Lung (tissue), 12 donors: Measurements from ENCODE around the gene MAGEA1. TPM values are rescaled to one million over a fixed set of nuclear protein-coding genes. Genes with fewer than 3 reads are reported as not detected.
"Not testable (repeated sequence)": the region's sequence is repeated elsewhere in the genome, so short reads cannot be mapped to it uniquely, and the experiment has no call there.

Source experiments
- ATAC-seq: fragments of 200-7000 bp; cut with Tn5 transposase; one replicate; pipeline ENCODE4 v1.9.1; 2020; ENCODE audit warnings: moderate number of reproducible peaks; ENCODE audit not compliant: insufficient read depth, low FRiP score
- DNase-seq, 3 donors: peaks; one replicate each; pipeline ENCODE4 v3.0.0-alpha.2; 2013 to 2017
- H3K27ac ChIP-seq, 2 donors: one replicate each; pipeline ENCODE4 v1.5.1; 2013; ENCODE audit warnings: mild to moderate bottlenecking in 2 of 2, moderate library complexity in 2 of 2, control low read depth in 1 of 2, inconsistent platforms in 1 of 2, low read depth in 1 of 2, low read length in 1 of 2
- H3K27me3 ChIP-seq, 3 donors: one replicate each; pipeline ENCODE4 v1.5.1; 2013; ENCODE audit warnings: low read length in 2 of 3; ENCODE audit not compliant: control insufficient read depth in 3 of 3, insufficient read depth in 3 of 3
- H3K36me3 ChIP-seq, 4 donors: one replicate each; pipeline ENCODE4 v1.5.1; 2013; ENCODE audit warnings: low read length in 4 of 4, mild to moderate bottlenecking in 1 of 4, moderate library complexity in 1 of 4; ENCODE audit not compliant: control insufficient read depth in 4 of 4, insufficient read depth in 4 of 4
- H3K4me1 ChIP-seq, 5 donors: one replicate each; pipeline ENCODE4 v1.5.1; 2013; ENCODE audit warnings: low read length in 5 of 5, mild to moderate bottlenecking in 2 of 5, moderate library complexity in 1 of 5; ENCODE audit not compliant: control insufficient read depth in 5 of 5, insufficient read depth in 5 of 5
- H3K4me3 ChIP-seq: one replicate; pipeline ENCODE4 v1.5.1; 2013; ENCODE audit warnings: mild to moderate bottlenecking, control low read depth, moderate library complexity
- H3K9ac ChIP-seq, 2 donors: one replicate each; pipeline ENCODE4 v1.5.1; 2013; ENCODE audit warnings: low read length in 2 of 2, control low read depth in 1 of 2; ENCODE audit not compliant: insufficient read depth in 1 of 2
- H3K9me3 ChIP-seq, 4 donors: one replicate each; pipeline ENCODE4 v1.5.1; 2013; ENCODE audit warnings: low read length in 3 of 4, mild to moderate bottlenecking in 1 of 4, moderate library complexity in 1 of 4; ENCODE audit not compliant: control insufficient read depth in 4 of 4, insufficient read depth in 3 of 4
- CTCF ChIP-seq: IDR thresholded peaks from 2 replicates; pipeline ENCODE4 v1.5.1; 2012; ENCODE audit warnings: mild to moderate bottlenecking; ENCODE audit errors: control extremely low read depth, extremely low read depth
- WGBS, 2 donors: extraction: QIAGEN DNeasy Blood & Tissue Kit; methylation state at CpG; one replicate each; pipeline ENCODE4 v1.1.7; 2013; 5-methylcytosine and 5-hydroxymethylcytosine counted together
- polyA plus RNA-seq, 2 donors: library from polyadenylated mRNA; stranded (reverse); fragments of 200-250 nt; gene quantifications; one replicate each; pipeline ENCODE4 v1.2.1, GENCODE V29; 2013
- total RNA-seq, 2 donors: library from RNA; depleted of rRNA in 1 of 2; stranded (reverse); fragments of >200 nt in 1 of 2; gene quantifications; one replicate each; pipeline ENCODE4 v1.2.1, GENCODE V29; 2014 to 2021
- donor health status: control.
- donor health status: control.
- donor health status: Bipolar disorder and iron deficiency.
- donor health status: healthy.
- donor health status: DM: yes; HTN: yes; CAD: no.

The MAGEA1 gene
- total and polyA plus RNA-seq, 4 donors, result not detected

- no peaks in the 10 kb centered on the region for H3K36me3 ChIP-seq
- H3K9me3 ChIP-seq, result peaks cover 0 to under 1% (median 0%) of the 10 kb centered on the region in 4 donors
- DNase-seq, result peak in 2 of 3 donors; percentile 3 to 38
- H3K4me1 ChIP-seq, result no peaks in the 10 kb centered on the region
- 56 to 76% methylated on average over 5 of the region's 5 CpGs for WGBS, 2 donors
- peaks cover 0 to 4% (median 2%) of the 10 kb centered on the region in 3 donors for H3K27me3 ChIP-seq
- no peak for TF ChIP-seq CTCF
- no peak for ATAC-seq
- no peak overlapping the region for H3K9ac ChIP-seq
- H3K4me3 ChIP-seq, result no peak overlapping the region
- no peak overlapping the region for H3K27ac ChIP-seq
Observed at GRCh38 chrX:153157450-153157849, 21.6 kb upstream of the MAGEA1 start.

- 86 to 95% methylated on average over 7 of the region's 7 CpGs for WGBS, 2 donors
- H3K27ac ChIP-seq, result no peak overlapping the region
- H3K9me3 ChIP-seq, result no peaks in the 10 kb centered on the region
- no peak overlapping the region for H3K4me3 ChIP-seq
- peaks cover 0 to 6% (median 4%) of the 10 kb centered on the region in 3 donors for H3K27me3 ChIP-seq
- H3K4me1 ChIP-seq, result no peaks in the 10 kb centered on the region
- TF ChIP-seq CTCF, result no peak
- no peak for ATAC-seq
- H3K9ac ChIP-seq, result no peak overlapping the region
- DNase-seq, result no peak
- no peaks in the 10 kb centered on the region for H3K36me3 ChIP-seq
Observed at GRCh38 chrX:153158319-153158718, 20.8 kb upstream of the MAGEA1 start.

GRCh38 chrX:153161952-153162351, 17.1 kb upstream of the MAGEA1 start:
- DNase-seq (no peak), ATAC-seq (no peak)
- no peak overlapping the region for H3K27ac ChIP-seq
- H3K9me3 ChIP-seq, result peaks cover 0 to 5% (median 0%) of the 10 kb centered on the region in 4 donors
- TF ChIP-seq CTCF, result no peak
- peaks cover 0 to 5% (median 0%) of the 10 kb centered on the region in 3 donors for H3K27me3 ChIP-seq
- H3K4me3 ChIP-seq, result no peak overlapping the region
- no peak overlapping the region for H3K9ac ChIP-seq
- no peaks in the 10 kb centered on the region for H3K36me3 ChIP-seq
- WGBS, 2 donors, result 64 to 82% methylated on average over 5 of the region's 5 CpGs
- no peaks in the 10 kb centered on the region for H3K4me1 ChIP-seq

- WGBS, 2 donors, result 81 to 96% methylated on average over 3 of the region's 3 CpGs
Observed at GRCh38 chrX:153164733-153165132, 14.4 kb upstream of the MAGEA1 start.

GRCh38 chrX:153168423-153168822, 10.7 kb upstream of the MAGEA1 start:
- H3K9me3 ChIP-seq, ATAC-seq, H3K9ac ChIP-seq, H3K4me1 ChIP-seq, H3K27ac ChIP-seq, H3K36me3 ChIP-seq, DNase-seq, H3K27me3 ChIP-seq, H3K4me3 ChIP-seq: not testable (repeated sequence)
- WGBS, 2 donors, result 64 to 96% methylated on average over 1 to 4 of the region's 4 CpGs

More at GRCh38 chrX:153164733-153165132, 14.4 kb upstream of the MAGEA1 start:
- H3K4me3 ChIP-seq, result no peak overlapping the region
- ATAC-seq (no peak), DNase-seq (no peak)
- no peak overlapping the region for H3K9ac ChIP-seq
- H3K27ac ChIP-seq, result no peak overlapping the region
- no peaks in the 10 kb centered on the region for H3K4me1 ChIP-seq
- no peaks in the 10 kb centered on the region for H3K36me3 ChIP-seq
- peaks cover 0 to 5% (median 0%) of the 10 kb centered on the region in 3 donors for H3K27me3 ChIP-seq
- H3K9me3 ChIP-seq, result peaks cover 0 to 5% (median under 1%) of the 10 kb centered on the region in 4 donors
- TF ChIP-seq CTCF, result no peak
